Measurements from ENCODE around the gene SCD.
"Not testable (repeated sequence)": the region's sequence is repeated elsewhere in the genome, so short reads cannot be mapped to it uniquely, and the experiment has no call there.

SCD gene

DNA sequence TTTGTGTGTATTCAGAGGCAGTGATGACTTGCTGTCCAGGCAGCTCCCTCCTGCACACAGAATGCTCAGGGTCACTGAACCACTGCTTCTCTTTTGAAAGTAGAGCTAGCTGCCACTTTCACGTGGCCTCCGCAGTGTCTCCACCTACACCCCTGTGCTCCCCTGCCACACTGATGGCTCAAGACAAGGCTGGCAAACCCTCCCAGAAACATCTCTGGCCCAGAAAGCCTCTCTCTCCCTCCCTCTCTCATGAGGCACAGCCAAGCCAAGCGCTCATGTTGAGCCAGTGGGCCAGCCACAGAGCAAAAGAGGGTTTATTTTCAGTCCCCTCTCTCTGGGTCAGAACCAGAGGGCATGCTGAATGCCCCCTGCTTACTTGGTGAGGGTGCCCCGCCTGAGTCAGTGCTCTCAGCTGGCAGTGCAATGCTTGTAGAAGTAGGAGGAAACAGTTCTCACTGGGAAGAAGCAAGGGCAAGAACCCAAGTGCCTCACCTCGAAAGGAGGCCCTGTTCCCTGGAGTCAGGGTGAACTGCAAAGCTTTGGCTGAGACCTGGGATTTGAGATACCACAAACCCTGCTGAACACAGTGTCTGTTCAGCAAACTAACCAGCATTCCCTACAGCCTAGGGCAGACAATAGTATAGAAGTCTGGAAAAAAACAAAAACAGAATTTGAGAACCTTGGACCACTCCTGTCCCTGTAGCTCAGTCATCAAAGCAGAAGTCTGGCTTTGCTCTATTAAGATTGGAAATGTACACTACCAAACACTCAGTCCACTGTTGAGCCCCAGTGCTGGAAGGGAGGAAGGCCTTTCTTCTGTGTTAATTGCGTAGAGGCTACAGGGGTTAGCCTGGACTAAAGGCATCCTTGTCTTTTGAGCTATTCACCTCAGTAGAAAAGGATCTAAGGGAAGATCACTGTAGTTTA is 15.8 kb downstream of the SCD start:
- no peak for DNase-seq

- no peak for DNase-seq
Observed at GRCh38 chr10:100364175-100364574, 17.1 kb downstream of the SCD start.

DNA sequence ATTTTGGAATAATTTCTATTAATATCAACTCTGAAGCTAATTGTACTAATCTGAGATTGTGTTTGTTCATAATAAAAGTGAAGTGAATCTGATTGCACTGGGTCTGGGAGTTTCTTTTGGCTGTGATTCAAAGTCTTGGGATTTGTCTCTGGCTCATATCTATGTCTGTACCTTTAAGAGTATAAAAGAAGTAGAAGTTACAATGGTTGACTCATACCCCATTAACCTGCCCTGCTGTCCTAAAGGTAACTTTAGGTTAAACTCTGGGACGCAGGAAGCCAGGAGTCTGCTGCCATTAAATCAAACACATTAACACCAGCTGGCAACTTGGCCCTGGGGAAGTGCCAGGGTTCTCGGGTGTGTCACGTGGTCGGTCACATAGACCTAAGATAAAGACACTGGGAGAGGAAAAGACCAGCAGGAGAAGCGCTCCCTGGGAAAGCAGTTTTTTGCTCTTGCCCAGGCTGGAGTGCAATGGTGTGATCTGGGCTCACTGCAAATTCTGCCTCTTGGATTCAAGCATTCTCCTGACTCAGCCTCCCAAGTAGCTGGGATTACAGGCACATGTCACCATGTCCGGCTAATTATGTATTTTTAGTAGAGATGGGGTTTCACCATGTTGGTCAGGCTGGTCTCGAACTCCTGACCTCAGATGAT is 17.8 kb downstream of the SCD start:
- DNase-seq, result no peak

DNA sequence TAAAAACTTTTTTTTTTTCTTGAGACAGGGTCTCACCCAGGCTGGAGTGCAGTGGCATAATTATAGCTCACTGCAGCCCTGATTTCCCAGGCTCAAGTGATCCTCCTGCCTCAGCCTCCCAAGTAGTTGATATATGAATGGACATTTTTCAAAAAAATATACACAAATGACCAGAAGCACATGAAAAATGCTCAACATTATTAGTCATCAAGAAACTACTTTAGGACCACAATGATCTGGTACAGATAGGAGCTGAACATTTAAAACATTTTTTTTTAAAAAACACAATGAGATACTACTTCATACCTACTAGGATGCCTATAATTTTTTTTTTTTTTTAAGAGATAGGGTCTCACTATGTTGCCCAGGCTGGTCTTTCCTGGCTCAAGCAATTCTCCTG is 21.7 kb downstream of the SCD start:
- DNase-seq, result no peak

GRCh38 chr10:100370714-100371481 is 23.9 kb downstream of the SCD start:
- DNase-seq, result peak; percentile 59

DNA sequence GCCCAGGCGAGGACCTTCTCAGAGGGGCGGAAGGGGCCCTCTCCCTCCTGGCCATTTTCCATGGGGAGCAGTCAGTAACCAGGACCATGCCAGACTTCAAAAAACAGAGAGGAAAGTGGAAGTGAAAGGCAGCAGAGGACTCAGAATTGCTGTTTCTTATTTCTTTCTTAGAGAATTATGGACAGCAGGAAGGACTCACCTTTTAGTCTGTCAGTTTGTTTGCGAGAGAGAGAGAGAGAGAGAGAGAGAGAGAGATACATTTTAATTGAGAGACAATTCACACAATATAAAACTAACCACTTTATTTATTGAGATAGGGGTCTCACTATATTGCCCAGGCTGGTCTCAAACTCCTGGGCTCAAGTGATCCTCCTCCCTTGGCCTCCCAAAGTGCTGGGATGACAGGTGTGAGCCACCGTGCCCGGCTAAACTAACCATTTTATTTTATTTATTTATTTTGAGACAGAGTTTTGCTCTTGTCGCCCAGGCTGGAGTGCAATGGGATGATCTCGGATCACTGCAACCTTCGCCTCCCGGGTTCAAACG is 24.5 kb downstream of the SCD start:
- no peak for DNase-seq

GRCh38 chr10:100372415-100373297 is 25.6 kb downstream of the SCD start:
- DNase-seq, result no peak

GRCh38 chr10:100373298-100374199 is 26.5 kb downstream of the SCD start:
- peak; percentile 81 for DNase-seq

DNA sequence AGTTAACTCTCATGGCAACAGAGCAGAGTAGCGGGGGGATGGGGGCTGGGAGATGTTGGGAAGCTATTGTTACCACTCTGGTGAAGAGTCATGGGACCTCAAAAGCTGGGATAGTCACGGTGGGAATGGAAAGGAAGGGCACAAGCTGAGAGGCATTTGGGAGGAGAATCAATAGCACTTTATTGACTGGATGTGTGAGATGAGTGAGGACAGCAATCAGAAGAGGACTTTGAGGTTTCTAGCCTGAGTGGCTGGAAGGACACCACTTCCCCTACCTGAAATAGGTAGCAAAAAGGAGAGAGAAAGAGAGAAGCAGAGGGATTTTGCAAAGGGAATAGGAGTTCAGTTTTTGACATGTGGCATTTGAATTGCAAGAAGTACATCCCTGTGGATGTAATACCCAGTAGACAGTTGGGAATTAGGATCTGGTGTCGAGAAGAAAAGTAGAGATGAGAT is 27.2 kb downstream of the SCD start:
- no peak for DNase-seq

DNA sequence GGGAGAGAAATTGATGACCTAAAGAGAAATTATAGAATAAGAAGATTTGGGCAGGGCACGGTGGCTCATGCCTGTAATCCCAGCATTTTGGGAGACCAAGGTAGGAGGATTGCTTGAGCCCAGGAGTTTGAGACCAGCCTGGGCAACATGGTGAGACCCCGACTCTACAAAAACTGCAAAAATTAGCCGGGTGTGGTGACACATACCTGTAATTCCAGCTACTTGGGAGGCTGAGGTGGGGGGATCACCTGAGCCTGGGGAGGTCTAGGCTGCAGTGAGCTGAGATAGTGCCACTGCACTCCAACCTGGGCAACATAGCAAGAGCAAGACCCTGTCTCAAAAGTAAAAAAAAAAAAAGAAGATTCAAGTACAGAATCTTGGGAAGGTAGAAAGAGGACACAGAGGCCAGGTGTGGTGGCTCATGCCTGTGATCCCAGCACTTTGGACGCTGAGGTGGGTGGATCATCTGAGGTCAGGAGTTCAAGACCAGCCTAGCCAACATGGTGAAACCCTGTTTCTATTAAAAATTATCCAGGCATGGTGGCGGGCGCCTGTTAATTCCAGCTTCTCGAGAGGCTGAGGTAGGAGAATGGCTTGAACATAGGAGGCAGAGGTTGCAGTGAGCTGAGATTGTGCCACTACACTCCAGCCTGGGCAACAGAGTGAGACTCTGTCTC is 27.8 kb downstream of the SCD start:
- DNase-seq, result not testable (repeated sequence)

DNA sequence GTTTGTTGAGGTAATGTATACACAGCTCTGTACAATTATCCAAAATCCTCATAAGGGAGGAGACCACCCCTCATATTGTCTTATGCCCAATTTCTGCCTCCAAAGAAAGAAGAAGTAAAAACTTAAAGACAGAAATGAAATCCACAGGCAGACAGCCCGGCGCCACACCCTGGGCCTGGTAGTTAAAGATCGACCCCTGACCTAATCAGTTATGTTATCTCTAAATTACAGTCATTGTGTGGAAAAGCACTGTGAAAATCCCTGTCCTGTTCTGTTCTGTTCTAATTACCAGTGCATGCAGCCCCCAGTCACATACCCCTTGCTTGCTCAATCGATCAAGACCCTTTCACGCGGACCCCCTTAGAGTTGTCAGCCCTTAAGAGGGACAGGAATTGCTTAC is 29.6 kb downstream of the SCD start:
- not testable (repeated sequence) for DNase-seq

GRCh38 chr10:100377830-100378229 is 30.8 kb downstream of the SCD start:
- DNase-seq, result no peak

- DNase-seq, result no peak
Observed at GRCh38 chr10:100380400-100380799, 33.4 kb downstream of the SCD start.

GRCh38 chr10:100382553-100382952 is 35.5 kb downstream of the SCD start:
- no peak for DNase-seq

DNA sequence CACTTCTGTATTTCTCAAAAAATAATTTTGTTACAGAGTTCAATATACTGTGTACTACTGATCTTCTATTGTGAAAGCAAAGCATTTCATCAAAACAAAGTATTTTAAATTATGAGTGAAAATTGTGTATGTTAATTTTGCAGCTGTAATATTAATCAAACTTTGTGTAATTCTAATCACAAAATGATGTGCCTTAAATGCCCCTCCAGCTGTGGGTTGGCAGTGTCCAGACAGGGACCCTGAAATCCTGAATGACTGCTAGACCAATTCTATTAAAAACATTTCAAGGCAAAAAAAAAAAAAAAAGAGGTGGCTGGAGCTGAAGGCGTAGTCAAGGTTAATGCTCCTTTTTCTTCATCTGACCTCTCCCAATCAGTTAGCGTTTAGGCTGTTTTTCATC is 36.2 kb downstream of the SCD start:
- DNase-seq, result no peak

GRCh38 chr10:100391163-100392002 is 44.4 kb downstream of the SCD start:
- DNase-seq, result no peak

DNA sequence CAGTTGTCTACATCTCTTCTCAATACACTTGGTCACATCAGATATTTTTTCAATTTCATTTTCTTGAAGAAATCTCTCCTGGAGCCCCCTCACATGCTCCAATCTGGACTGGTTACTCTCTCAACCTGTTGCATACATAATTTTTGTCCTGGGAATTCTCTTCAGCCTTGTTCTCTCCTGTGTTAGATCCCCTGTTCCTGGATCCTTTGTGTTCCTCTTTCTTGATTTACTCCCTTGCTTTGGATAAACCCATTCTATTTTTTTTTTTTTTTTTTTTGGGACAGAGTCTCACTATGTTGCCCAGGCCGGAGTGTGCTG is 45.6 kb downstream of the SCD start:
- DNase-seq, result no peak

DNA sequence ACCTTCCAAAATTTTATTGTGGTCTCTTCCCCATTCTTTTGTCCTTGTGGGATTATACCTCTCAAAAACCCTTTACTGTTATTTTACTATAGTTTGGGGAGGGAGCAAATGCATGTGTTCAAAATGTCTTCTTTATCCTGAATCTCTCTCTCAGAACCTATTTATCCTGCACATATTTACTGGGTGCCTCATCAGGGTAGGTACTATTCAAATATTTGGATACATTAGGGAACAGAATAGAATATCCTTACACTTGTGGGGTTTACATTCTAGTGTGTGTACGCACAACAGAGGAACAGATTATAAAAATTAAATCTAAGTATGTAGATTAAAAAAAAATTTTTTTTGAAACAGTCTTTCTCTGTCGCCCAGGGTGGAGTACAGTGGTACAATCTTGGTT is 48.6 kb downstream of the SCD start:
- DNase-seq, result no peak

DNA sequence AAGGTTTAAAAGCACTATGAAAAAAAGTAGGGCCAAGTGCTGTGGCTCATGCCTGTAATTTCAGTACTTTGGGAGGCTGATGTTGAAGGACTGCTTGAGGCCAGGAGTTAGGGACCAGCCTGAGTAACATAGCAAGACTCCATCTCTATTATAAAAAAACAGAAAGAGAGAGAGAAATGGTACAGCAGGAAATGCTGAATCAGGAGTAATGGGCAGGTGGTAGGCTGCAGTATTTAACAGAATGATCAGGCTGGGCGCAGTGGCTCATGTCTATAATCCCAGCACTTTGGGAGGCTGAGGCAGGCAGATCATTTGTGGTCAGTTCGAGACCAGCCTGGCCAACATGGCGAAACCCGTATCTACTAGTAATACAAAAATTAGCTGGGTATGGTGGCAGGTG is 49.6 kb downstream of the SCD start:
- no peak for DNase-seq
